Glomerular endothelial cell (primary cell): Measurements from ENCODE around the gene PIGS. TPM values are rescaled to one million over a fixed set of nuclear protein-coding genes. Genes with fewer than 3 reads are reported as not detected.

Experiments
- DNase-seq: peaks from one replicate; pipeline ENCODE4 v3.0.0-alpha.2; 2011; ENCODE audit warnings: low read depth, low spot score; ENCODE audit errors: extremely low read depth
- total RNA-seq: library from RNA; depleted of rRNA; stranded (reverse); fragments of >200 nt; gene quantifications from 2 replicates; pipeline ENCODE4 v1.2.3, GENCODE V29; 2015

Gene PIGS
- total RNA-seq, 1 donor from 2014 or later: 112 TPM

GRCh38 chr17:28511858-28512461 lies 59.4 kb downstream of the PIGS start:
- no peak for DNase-seq

- DNase-seq: no peak
Observed at GRCh38 chr17:28509789-28510188, 61.5 kb downstream of the PIGS start.

- DNase-seq: no peak
Observed at GRCh38 chr17:28508211-28508724, 63.1 kb downstream of the PIGS start.

- no peak for DNase-seq
Observed at GRCh38 chr17:28507567-28508203, 63.6 kb downstream of the PIGS start.

- DNase-seq: no peak
Observed at GRCh38 chr17:28506763-28507487, 64.4 kb downstream of the PIGS start.

- DNase-seq: no peak
Observed at GRCh38 chr17:28505986-28506665, 65.2 kb downstream of the PIGS start, which contains the start of gene FOXN1. Gene FOXN1 (plus strand): TSS chr17:28506348. CDS start chr17:28523970, 17,622 bp downstream.

GRCh38 chr17:28503420-28503819 lies 67.9 kb downstream of the PIGS start:
- no peak for DNase-seq

Other genes starting within 250 kb of the PIGS start
- 59.4 and 66.1 TPM in 2 replicates for gene IFT20, start 236.1 kb downstream of the PIGS start, total RNA-seq
- 102 and 120 TPM in 2 replicates for gene TNFAIP1, start 235.8 kb downstream of the PIGS start, total RNA-seq
- gene POLDIP2, start 214.0 kb downstream of the PIGS start, total RNA-seq: 74.5 and 83.4 TPM in 2 replicates
- gene SEBOX, start 206.3 kb downstream of the PIGS start, total RNA-seq: not detected in 2 replicates
- gene VTN, start 201.2 kb downstream of the PIGS start, total RNA-seq: 0.05 TPM in 1 of 2 replicates, not detected in the other
- gene SARM1, start 199.8 kb downstream of the PIGS start, total RNA-seq: 4.7 and 6.7 TPM in 2 replicates
- 2.2 and 3.3 TPM in 2 replicates for gene SLC46A1, start 165.3 kb downstream of the PIGS start, total RNA-seq
- not detected in 2 replicates for gene SLC13A2, start 97.9 kb downstream of the PIGS start, total RNA-seq
- gene FOXN1, start 65.2 kb downstream of the PIGS start, total RNA-seq: not detected in 2 replicates
- 38.0 and 40.0 TPM in 2 replicates for gene UNC119, start 18.9 kb downstream of the PIGS start, total RNA-seq
- gene ALDOC, start 5.4 kb upstream of the PIGS start, total RNA-seq: 14.1 and 23.8 TPM in 2 replicates
- 13.0 and 18.6 TPM in 2 replicates for gene SPAG5, start 27.5 kb upstream of the PIGS start, total RNA-seq
- 2.5 and 5.1 TPM in 2 replicates for gene RSKR, start 42.7 kb upstream of the PIGS start, total RNA-seq
- gene BLTP2, start 73.6 kb upstream of the PIGS start, total RNA-seq: 132 and 154 TPM in 2 replicates
- 54.4 and 58.6 TPM in 2 replicates for gene SDF2, start 90.4 kb upstream of the PIGS start, total RNA-seq
- gene SUPT6H, start 90.7 kb upstream of the PIGS start, total RNA-seq: 49.1 and 65.2 TPM in 2 replicates
- gene PROCA1, start 140.4 kb upstream of the PIGS start, total RNA-seq: 0.23 TPM in 1 of 2 replicates, not detected in the other
- 80.6 and 99.5 TPM in 2 replicates for gene RAB34, start 146.3 kb upstream of the PIGS start, total RNA-seq
- gene RPL23A, start 148.5 kb upstream of the PIGS start, total RNA-seq: 328 and 663 TPM in 2 replicates
- 2.8 and 3.4 TPM in 2 replicates for gene TLCD1, start 154.7 kb upstream of the PIGS start, total RNA-seq
- gene NEK8, start 157.3 kb upstream of the PIGS start, total RNA-seq: 2.8 and 5.4 TPM in 2 replicates
- gene TRAF4, start 172.5 kb upstream of the PIGS start, total RNA-seq: 38.8 and 42.8 TPM in 2 replicates